ENCODE results near the gene RANBP1.

GRCh38 chr22:20131597-20131858, 15.6 kb downstream of the RANBP1 start, which contains the start of gene ZDHHC8:
- no peak for TF ChIP-seq CTCF (conservative IDR thresholded peaks at IDR 0.05; ENCODE audit: low read length)
- TF ChIP-seq EZH2phosphoT487 (IDR thresholded peaks at IDR 0.05; ENCODE audit: borderline replicate concordance, low read depth, low read length) = no peak

Measured in OCI-LY7 (cell line).